Activated T-cell treated with anti-CD3 and anti-CD28 coated beads, Interleukin-2, amount 50 U/mL, for 4 hours (primary cell): ENCODE results near the gene HBD. TPM values are rescaled to one million over a fixed set of nuclear protein-coding genes. Genes with fewer than 3 reads are reported as not detected.

Experiments
- ATAC-seq, 2 donors: fragments of 200-7000 bp; cut with Tn5 transposase; one replicate each; pipeline ENCODE4 v1.10.0; 2021
- DNase-seq: peaks from one replicate; pipeline ENCODE4 v3.0.0-alpha.2; 2020
- H3K27me3 Mint-ChIP-seq: one replicate; pipeline ENCODE4 v1.8.0; 2021; ENCODE audit warnings: low read depth, mixed read lengths
- H3K36me3 Mint-ChIP-seq: one replicate; pipeline ENCODE4 v1.8.0; 2022; ENCODE audit warnings: mixed read lengths; ENCODE audit not compliant: insufficient read depth
- H3K4me1 Mint-ChIP-seq: one replicate; pipeline ENCODE4 v1.8.0; 2021; ENCODE audit warnings: low read depth, mixed read lengths
- H3K4me3 Mint-ChIP-seq: one replicate; pipeline ENCODE4 v1.8.0; 2021; ENCODE audit warnings: mild to moderate bottlenecking, moderate library complexity, mixed read lengths
- H3K9me3 Mint-ChIP-seq: one replicate; pipeline ENCODE4 v1.8.0; 2021; ENCODE audit warnings: mixed read lengths
- total RNA-seq, 3 donors: library from RNA; stranded (reverse); gene quantifications; one replicate each; pipeline ENCODE4 v1.2.1, GENCODE V29; 2021

Gene HBD
- total RNA-seq, 3 donors from 2014 or later: 0.46 to 0.51 TPM; not detected in 1

DNA sequence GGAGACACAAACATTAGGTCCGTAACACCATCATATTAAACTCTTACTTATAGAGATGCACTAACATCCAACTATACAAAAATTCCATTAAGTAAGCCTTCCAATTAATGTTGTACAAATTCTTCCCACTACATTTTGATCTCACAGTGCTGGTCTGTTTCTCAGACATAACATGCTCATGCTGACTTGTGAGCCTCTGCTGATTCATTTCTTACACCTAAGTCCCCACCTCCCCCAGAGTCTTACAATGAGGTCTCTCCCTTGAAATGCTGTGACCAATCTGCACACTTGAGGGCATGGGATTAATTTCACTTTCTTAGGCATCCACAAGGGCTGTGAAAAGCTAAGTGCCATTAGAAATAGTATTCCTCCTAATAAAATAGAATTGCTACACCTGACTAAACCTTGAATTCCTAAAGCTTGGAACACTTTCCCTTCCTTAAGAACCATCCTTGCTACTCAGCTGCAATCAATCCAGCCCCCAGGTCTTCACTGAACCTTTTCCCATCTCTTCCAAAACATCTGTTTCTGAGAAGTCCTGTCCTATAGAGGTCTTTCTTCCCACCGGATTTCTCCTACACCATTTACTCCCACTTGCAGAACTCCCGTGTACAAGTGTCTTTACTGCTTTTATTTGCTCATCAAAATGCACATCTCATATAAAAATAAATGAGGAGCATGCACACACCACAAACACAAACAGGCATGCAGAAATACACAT is 13.3 kb upstream of the HBD start:
- ATAC-seq (no peak), DNase-seq (no peak)
- no peaks in the 10 kb centered on the region for H3K4me1 Mint-ChIP-seq
- no peaks in the 10 kb centered on the region for H3K9me3 Mint-ChIP-seq
- H3K36me3 Mint-ChIP-seq: no peaks in the 10 kb centered on the region
- H3K4me3 Mint-ChIP-seq: no peak overlapping the region
- H3K27me3 Mint-ChIP-seq: no peaks in the 10 kb centered on the region

DNA sequence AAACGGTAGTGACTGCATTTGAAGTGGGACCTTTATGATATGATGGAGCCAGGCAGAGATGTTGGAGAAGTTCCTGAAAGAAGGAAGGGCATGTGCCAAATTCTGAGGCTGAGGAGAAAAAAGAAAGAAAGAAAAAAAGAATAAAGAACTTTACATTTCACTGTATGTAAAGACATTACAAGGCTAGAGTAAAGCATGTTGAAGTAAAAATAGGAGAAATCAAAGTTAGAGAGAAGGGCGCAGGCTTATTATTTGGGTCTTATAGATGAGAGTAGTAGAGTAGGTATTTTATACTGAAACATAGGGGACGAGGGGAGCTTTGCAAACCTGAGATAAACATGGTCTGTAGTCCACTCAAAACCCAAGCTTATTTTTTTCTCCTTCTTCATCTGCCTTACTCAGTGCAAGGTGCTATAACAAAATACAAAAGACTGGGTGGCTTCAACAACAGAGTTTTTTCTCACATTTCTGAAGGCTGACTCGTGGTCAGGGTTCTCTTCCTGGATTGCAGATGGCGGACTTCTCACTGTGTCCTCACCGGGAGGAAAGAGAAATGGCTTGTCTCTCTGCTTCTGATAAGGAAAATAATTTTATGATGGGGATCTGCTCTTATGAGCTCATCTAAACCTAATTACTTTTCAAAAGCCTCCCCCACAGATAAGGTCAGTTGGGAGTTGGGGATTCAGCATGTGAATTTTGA is 12.6 kb upstream of the HBD start:
- no peaks in the 10 kb centered on the region for H3K9me3 Mint-ChIP-seq

DNA sequence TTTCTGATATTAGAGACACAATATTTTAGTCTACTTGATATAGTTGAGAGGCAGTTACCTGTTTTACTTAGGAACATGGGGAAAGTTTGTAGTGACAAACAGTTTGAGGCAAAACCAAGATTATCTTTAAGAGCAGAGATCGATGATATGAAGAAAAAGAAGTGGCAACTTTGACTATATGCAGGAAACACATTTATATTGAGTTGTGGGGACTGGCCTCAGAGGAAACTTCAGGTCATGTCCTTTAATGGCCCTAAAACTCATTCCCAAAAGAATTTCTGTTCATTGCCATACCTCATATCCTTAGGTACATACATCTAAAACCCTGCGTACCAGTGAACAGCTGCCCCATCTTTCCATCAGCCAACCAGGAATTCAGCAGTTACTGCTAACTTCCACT is 10.9 kb upstream of the HBD start:
- no peak for ATAC-seq

More for the DNA sequence above, 12.6 kb upstream of the HBD start:
- Mint-ChIP-seq H3K4me1 (no peaks in the 10 kb centered on the region), H3K4me3 (no peak overlapping the region), H3K36me3 (no peaks in the 10 kb centered on the region), H3K27me3 (no peaks in the 10 kb centered on the region)
- DNase-seq (no peak), ATAC-seq (no peak)

DNA sequence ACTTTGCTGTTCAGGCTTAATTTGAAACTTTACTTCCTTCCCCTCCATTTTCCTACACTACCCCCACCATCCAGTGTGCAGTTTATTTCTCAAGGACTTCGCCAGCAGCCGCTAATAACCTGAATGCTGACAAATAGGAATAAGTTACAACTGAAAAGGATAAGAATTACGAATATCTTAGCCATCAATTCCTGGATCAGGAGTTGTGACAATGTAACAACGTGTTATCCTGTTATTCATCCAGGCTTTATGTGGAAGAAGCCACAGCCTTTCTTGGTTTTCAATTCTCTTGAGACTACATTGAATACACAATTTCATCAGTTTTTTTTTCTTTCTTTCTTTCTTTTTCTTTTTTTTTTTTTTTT is 9.5 kb upstream of the HBD start:
- Mint-ChIP-seq H3K27me3 (no peaks in the 10 kb centered on the region), H3K4me1 (no peaks in the 10 kb centered on the region), H3K36me3 (no peaks in the 10 kb centered on the region), H3K4me3 (no peak overlapping the region), H3K9me3 (no peaks in the 10 kb centered on the region)
- DNase-seq (no peak), ATAC-seq (no peak)

More for the DNA sequence above, 10.9 kb upstream of the HBD start:
- DNase-seq: no peak
- Mint-ChIP-seq H3K4me3 (no peak overlapping the region), H3K27me3 (no peaks in the 10 kb centered on the region), H3K4me1 (no peaks in the 10 kb centered on the region), H3K36me3 (no peaks in the 10 kb centered on the region), H3K9me3 (no peaks in the 10 kb centered on the region)

DNA sequence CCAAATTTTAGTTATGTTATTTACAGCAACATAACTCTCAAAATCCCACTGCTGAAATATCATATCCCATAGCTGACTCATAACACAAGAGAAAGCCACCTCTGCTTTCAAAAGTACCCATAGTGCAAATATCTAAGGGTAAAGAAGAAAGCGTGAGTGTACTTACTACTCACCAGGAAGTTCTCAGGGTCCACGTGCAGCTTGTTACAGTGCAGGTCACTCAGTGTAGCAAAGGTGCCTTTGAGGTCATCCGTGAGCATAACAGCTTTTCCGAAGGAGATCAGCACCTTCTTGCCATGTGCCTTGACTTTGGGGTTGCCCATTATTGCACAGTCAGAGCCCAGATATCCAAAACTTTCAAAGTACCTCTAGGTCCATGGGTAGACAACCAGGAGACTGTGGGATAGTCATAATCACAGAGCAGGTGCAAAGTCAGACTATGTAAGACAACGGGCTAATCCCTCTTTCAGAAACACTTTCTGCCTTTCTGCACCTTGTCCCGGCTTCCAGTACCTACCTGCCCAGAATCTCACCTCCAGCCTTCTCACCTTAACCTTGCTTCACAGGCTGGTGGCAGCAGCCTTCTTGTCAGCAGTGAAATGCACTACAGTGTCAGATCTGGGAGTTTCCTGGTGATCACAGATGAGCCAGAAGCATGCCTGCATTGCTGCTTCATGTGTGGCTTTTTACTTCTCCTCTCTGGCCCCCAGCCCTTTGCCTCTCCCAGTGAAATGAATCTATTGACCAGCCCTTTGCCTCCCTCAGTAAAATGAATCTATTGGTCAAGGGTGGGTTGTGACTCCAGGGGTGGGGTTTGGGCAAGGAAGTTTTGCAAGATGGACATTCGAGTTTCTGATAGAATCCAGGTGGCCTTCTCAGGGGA is 8.9 kb upstream of the HBD start:
- H3K9me3 Mint-ChIP-seq: no peaks in the 10 kb centered on the region

DNA sequence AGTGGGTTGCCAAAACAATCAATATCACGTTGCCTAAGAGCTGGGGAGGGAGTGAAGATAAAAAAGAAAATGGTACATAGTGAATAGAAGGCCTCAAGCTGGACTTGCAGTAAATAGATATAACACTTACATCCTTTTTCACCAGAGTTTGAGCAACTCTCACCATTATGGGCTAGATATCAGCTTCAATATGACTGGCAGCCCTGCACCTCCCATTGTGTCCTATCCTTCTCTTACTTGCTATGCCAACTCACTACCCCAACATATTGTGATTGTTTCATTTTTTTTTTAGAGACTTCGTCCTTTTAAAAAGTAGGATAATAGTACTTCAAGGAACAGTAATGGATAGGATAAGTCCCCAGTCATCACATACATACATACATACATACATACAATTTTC is 7.9 kb upstream of the HBD start:
- ATAC-seq: no peak
- Mint-ChIP-seq H3K27me3 (peaks cover 2% of the 10 kb centered on the region), H3K4me3 (no peak overlapping the region), H3K4me1 (no peaks in the 10 kb centered on the region), H3K36me3 (no peaks in the 10 kb centered on the region), H3K9me3 (no peaks in the 10 kb centered on the region)
- DNase-seq: no peak

More for the DNA sequence above, 8.9 kb upstream of the HBD start:
- ATAC-seq (no peak), DNase-seq (no peak)
- H3K4me3 Mint-ChIP-seq: no peak overlapping the region
- no peaks in the 10 kb centered on the region for H3K27me3 Mint-ChIP-seq
- H3K4me1 Mint-ChIP-seq: no peaks in the 10 kb centered on the region
- no peaks in the 10 kb centered on the region for H3K36me3 Mint-ChIP-seq

DNA sequence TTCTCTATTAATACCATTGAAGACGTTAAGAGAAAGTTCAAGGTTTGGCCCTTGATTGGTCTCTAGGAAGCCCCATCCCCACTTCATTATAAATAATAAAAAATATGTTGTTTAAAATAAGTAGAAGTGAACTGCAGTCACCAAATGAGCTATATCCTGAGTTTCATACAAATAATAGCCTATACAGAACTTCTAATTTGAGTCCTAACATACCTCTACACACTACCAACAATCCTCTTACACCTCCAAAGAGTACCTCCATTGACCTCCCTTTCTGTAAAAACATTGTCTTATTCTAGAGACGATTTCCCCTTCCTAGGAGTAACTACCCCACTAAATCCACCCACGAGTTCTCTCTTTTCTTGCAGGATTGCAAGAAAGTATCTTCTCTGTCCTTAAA is 7.2 kb upstream of the HBD start:
- Mint-ChIP-seq H3K4me1 (no peaks in the 10 kb centered on the region), H3K4me3 (no peak overlapping the region), H3K9me3 (no peaks in the 10 kb centered on the region), H3K36me3 (no peaks in the 10 kb centered on the region), H3K27me3 (peaks cover 2% of the 10 kb centered on the region)
- no peak for ATAC-seq
- no peak for DNase-seq

DNA sequence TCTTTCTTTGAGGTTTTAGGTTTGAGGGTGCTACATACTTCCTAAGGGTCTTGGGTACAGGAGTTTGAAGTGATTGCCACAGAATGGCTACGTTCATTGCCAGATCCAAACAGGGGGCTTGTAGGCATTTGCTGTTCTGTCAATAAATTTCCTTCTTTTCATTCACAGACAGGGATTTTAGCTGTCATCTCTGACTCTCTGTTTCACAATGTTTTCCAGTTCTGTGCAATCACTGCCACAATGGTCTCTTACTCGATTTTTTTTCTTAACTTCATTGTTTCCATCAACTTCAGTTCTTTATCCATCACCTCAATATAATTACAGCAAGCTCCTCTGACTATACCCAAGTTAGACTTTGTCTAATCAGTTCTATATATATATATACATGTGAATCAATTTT is 6.2 kb upstream of the HBD start:
- Mint-ChIP-seq H3K9me3 (no peaks in the 10 kb centered on the region), H3K36me3 (no peaks in the 10 kb centered on the region)
- ATAC-seq: no peak

DNA sequence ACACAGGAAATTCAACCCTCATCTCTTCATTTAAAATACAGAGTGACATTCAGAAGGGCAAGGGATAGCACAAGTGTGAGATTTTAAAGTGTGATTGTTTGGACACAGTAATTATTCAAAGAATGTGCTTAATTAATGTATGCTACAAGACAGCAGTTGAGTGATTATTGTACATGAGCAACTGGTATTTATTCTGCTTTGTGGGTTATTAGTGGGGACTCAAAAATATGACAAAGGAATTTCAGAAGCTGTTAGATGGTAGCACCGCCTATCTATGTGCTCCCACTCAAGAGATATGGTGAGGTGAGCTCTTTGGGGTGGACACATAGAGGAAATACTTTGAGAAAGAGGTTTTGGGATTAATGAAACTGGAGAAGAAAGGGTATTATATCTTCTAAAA is 5.8 kb upstream of the HBD start:
- no peak for DNase-seq
- H3K4me1 Mint-ChIP-seq: no peaks in the 10 kb centered on the region
- H3K4me3 Mint-ChIP-seq: no peak overlapping the region
- H3K36me3 Mint-ChIP-seq: no peaks in the 10 kb centered on the region
- H3K27me3 Mint-ChIP-seq: peaks cover 2% of the 10 kb centered on the region
- ATAC-seq: no peak
- no peaks in the 10 kb centered on the region for H3K9me3 Mint-ChIP-seq

More for the DNA sequence above, 6.2 kb upstream of the HBD start:
- H3K27me3 Mint-ChIP-seq: peaks cover 2% of the 10 kb centered on the region
- H3K4me1 Mint-ChIP-seq: no peaks in the 10 kb centered on the region
- DNase-seq: no peak
- H3K4me3 Mint-ChIP-seq: no peak overlapping the region

DNA sequence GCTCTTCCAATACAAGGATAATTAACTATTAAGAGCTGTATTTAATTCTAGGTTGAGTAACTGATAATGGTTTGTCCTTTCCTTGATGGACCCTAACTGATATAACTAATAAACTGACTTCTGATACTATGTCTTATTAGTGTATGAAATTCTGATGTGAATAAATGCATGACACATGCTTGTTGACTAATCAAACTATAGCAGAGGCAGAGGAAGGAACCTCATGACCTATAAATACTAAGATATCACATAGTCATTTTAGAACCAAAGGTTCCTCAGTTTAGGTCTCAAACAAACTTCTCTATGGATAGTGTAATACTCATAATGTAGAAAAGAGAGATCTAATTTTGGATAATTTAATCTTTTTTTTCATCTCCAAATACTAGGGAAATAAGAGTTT is 4.8 kb upstream of the HBD start:
- no peak for ATAC-seq

DNA sequence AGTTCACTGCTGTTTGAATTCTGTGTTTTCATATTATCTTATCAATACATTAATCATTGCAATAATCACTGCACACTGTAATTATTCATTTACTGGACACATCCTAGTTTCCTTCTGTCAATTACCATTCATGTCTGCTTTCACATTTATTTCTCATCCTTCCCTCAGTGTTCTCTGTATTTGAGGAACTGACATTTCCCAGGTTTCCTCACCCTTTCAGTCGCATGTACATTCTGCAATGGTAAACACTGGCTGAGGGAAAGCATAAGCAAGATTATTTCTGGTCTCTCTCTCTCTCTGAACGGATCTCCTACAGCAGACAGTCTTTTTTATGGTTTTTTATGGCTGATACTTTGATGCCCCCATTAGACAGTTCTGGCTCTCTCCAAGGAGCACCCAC is 4.2 kb upstream of the HBD start:
- Mint-ChIP-seq H3K27me3 (peaks cover 2% of the 10 kb centered on the region), H3K4me1 (no peaks in the 10 kb centered on the region), H3K4me3 (no peak overlapping the region), H3K9me3 (no peaks in the 10 kb centered on the region), H3K36me3 (no peaks in the 10 kb centered on the region)
- DNase-seq (no peak), ATAC-seq (no peak)

More for the DNA sequence above, 4.8 kb upstream of the HBD start:
- no peak overlapping the region for H3K4me3 Mint-ChIP-seq
- peaks cover 2% of the 10 kb centered on the region for H3K27me3 Mint-ChIP-seq
- H3K9me3 Mint-ChIP-seq: no peaks in the 10 kb centered on the region
- DNase-seq: no peak
- H3K4me1 Mint-ChIP-seq: no peaks in the 10 kb centered on the region
- no peaks in the 10 kb centered on the region for H3K36me3 Mint-ChIP-seq

DNA sequence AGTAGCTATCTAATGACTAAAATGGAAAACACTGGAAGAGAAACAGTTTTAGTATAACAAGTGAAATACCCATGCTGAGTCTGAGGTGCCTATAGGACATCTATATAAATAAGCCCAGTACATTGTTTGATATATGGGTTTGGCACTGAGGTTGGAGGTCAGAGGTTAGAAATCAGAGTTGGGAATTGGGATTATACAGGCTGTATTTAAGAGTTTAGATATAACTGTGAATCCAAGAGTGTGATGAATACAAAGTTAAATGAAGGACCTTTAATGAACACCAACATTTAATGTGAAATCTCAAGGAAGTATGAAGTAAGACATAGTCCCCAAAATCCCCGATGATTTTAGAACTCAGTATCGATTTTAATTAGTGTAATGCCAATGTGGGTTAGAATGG is 3.1 kb upstream of the HBD start:
- DNase-seq (no peak), ATAC-seq (no peak)
- H3K27me3 Mint-ChIP-seq: peaks cover 2% of the 10 kb centered on the region
- H3K4me1 Mint-ChIP-seq: no peaks in the 10 kb centered on the region
- no peaks in the 10 kb centered on the region for H3K9me3 Mint-ChIP-seq
- no peak overlapping the region for H3K4me3 Mint-ChIP-seq
- H3K36me3 Mint-ChIP-seq: no peaks in the 10 kb centered on the region

DNA sequence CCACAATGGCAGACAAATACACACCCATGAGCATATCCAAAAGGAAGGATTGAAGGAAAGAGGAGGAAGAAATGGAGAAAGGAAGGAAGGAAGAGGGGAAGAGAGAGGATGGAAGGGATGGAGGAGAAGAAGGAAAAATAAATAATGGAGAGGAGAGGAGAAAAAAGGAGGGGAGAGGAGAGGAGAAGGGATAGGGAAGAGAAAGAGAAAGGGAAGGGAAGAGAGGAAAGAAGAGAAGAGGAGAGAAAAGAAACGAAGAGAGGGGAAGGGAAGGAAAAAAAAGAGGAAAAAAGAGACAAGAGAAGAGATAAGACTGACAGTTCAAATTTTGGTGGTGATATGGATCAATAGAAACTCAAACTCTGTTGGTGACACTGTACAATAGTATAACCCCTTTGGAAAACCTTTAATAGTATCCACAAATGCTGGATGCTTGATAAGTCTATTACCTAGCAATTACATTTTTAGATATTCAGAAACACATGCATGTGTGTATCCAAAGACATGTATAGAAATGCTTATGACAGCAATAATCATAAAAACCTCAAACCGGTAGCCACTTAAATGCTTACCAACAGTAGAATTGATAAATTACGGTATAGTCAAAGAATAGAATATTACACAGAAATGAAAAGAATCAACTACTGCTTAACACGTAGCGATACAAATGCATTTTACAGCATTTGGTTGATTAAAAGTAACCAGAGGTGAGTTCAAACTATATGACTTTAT is 1.2 kb upstream of the HBD start:
- H3K9me3 Mint-ChIP-seq: no peaks in the 10 kb centered on the region
- no peaks in the 10 kb centered on the region for H3K4me1 Mint-ChIP-seq
- peaks cover 2% of the 10 kb centered on the region for H3K27me3 Mint-ChIP-seq
- H3K36me3 Mint-ChIP-seq: no peaks in the 10 kb centered on the region
- ATAC-seq: no peak
- no peak for DNase-seq
- no peak overlapping the region for H3K4me3 Mint-ChIP-seq

DNA sequence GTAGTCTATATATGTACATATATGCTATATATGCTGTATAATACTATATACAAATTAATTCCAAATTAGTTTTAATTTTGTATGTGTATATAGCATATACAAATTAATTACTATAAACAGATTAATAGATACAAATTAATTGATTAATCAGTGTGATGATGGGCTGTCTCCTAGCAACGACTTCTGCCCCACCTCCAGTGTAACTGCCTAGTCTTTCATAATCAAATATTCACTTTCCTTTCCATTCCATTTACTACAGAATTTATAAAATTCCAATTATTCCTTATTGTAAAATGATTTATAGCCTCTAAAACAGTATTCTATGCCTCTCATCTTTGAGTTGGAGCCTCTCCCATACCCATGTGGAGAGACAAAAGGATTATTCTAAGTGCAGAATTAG is 976 bp downstream of the HBD start:
- no peak for ATAC-seq
- no peak overlapping the region for H3K4me3 Mint-ChIP-seq
- no peaks in the 10 kb centered on the region for H3K4me1 Mint-ChIP-seq

More for the DNA sequence above, 976 bp downstream of the HBD start:
- Mint-ChIP-seq H3K9me3 (no peaks in the 10 kb centered on the region), H3K27me3 (peaks cover 2% of the 10 kb centered on the region), H3K36me3 (no peaks in the 10 kb centered on the region)
- no peak for DNase-seq
